Thyroid gland (tissue), 4 donors: Measurements from ENCODE around the gene TIMP4. TPM values are rescaled to one million over a fixed set of nuclear protein-coding genes. Genes with fewer than 3 reads are reported as not detected.

Source experiments
- DNase-seq, 2 donors: peaks; one replicate each; pipeline ENCODE4 v3.0.0-alpha.2; 2019
- H3K27ac ChIP-seq, 3 donors: fragments of 200-600 bp; sonication (generic); 1 replicate in 2 of 3; 2 replicates in 1 of 3; pipeline ENCODE4 v1.5.1; 2016 to 2019; ENCODE audit warnings: mild to moderate bottlenecking in 1 of 3, moderate library complexity in 1 of 3
- H3K27me3 ChIP-seq: fragments of 200-600 bp; sonication (generic); one replicate; pipeline ENCODE4 v1.5.1; 2019
- H3K36me3 ChIP-seq, 2 donors: fragments of 200-600 bp; sonication (generic); one replicate each; pipeline ENCODE4 v1.5.1; 2016 to 2019
- H3K4me1 ChIP-seq, 2 donors: fragments of 200-600 bp; sonication (generic); one replicate each; pipeline ENCODE4 v1.5.1; 2017 to 2019
- H3K4me3 ChIP-seq, 3 donors: fragments of 200-600 bp; sonication (generic); replicated peaks in 1 of 3; 1 replicate in 2 of 3; 2 replicates in 1 of 3; pipeline ENCODE4 v1.5.1; 2016; ENCODE audit warnings: mild to moderate bottlenecking in 1 of 3
- H3K9me3 ChIP-seq: fragments of 200-600 bp; sonication (generic); one replicate; pipeline ENCODE4 v1.5.1; 2017
- POLR2A ChIP-seq, 2 donors: fragments of 450-650 bp; IDR thresholded peaks; one replicate each; pipeline ENCODE4 v1.6.1; 2017; ENCODE audit warnings: antibody characterized with exemption in 2 of 2, mild to moderate bottlenecking in 2 of 2, moderate library complexity in 1 of 2
- WGBS, 2 donors: methylation state at CpG; one replicate each; pipeline ENCODE4 v1.1.5; 2017; 5-methylcytosine and 5-hydroxymethylcytosine counted together
- intact Hi-C: fragments of 100-400 bp; cut with DNase I; formaldehyde crosslinking; loops from one replicate; pipeline ENCODE4 v1.15.1; 2023
- total RNA-seq, 4 donors: library from RNA; depleted of rRNA; stranded (reverse); fragments of >200 nt; gene quantifications; one replicate each; pipeline ENCODE4 v1.2.3, GENCODE V29; 2016
- TF ChIP-seq, protein P1 (sequence below), 6 experiments: fragments of 200-600 bp in 3 of 6; fragments of 450-650 bp in 3 of 6; sonication (generic) in 3 of 6; IDR thresholded peaks; one replicate each; pipeline ENCODE4 v1.5.1; 2016 to 2019; ENCODE audit warnings: antibody characterized with exemption in 6 of 6, mild to moderate bottlenecking in 2 of 6, inconsistent platforms in 1 of 6, moderate library complexity in 1 of 6

TIMP4 gene
- total RNA-seq, 4 donors from 2014 or later = 25.4 to 35.3 (median 32.6) TPM

DNA sequence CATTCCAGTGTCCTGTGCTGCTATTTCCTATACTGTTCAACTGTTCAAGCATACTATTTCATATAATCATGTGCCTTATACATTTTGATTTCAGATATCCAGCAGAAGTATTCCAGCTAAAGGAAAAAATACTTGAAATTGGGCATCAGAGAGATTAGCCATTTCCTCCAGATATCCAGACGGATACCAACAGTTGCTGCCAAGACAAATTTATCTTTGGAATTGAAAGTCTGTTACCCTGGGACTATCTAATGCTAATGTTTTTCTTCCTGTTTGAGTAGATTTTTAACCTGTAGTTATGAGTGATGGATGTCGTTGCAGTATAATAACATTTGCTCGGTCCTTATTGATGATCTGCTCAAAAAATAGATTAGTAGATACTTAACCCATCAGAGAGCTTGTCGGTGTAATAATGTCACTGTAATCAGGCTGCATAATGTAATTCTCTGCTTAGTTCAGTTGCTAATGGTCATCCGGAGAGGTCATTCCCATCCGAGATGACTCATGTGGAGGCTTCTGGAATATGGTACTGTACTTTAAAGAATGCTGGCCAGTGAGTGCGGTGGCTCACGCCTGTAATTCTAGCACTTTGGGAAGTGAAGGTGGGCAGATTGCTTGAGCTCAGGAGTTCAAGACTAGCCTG, 51.5 kb downstream of the TIMP4 start:
- no peaks in the 10 kb centered on the region for H3K27me3 ChIP-seq
- 69 to 80% methylated on average over 8 of the region's 8 CpGs for WGBS, 2 donors
- no peak for TF ChIP-seq POLR2A (IDR thresholded peaks at IDR 0.05)
- TF ChIP-seq, protein P1, sequence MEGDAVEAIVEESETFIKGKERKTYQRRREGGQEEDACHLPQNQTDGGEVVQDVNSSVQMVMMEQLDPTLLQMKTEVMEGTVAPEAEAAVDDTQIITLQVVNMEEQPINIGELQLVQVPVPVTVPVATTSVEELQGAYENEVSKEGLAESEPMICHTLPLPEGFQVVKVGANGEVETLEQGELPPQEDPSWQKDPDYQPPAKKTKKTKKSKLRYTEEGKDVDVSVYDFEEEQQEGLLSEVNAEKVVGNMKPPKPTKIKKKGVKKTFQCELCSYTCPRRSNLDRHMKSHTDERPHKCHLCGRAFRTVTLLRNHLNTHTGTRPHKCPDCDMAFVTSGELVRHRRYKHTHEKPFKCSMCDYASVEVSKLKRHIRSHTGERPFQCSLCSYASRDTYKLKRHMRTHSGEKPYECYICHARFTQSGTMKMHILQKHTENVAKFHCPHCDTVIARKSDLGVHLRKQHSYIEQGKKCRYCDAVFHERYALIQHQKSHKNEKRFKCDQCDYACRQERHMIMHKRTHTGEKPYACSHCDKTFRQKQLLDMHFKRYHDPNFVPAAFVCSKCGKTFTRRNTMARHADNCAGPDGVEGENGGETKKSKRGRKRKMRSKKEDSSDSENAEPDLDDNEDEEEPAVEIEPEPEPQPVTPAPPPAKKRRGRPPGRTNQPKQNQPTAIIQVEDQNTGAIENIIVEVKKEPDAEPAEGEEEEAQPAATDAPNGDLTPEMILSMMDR (IDR thresholded peaks at IDR 0.05) = no peak
- no peaks in the 10 kb centered on the region for H3K36me3 ChIP-seq
- no peak overlapping the region for H3K27ac ChIP-seq
- no peak overlapping the region for H3K4me3 ChIP-seq
- H3K9me3 ChIP-seq = no peaks in the 10 kb centered on the region
- no peaks in the 10 kb centered on the region for H3K4me1 ChIP-seq
- no peak for DNase-seq
- intact Hi-C loops = no loop called here

Other genes starting within 250 kb of the TIMP4 start
- gene SYN2, start 154.5 kb downstream of the TIMP4 start, total RNA-seq = 1 to 10 TPM in 1 of 4 donors, under 1 TPM in 3; 0.11 to 1.2 (median 0.28) TPM
- 10 to 100 TPM; 20.0 to 27.3 (median 23.7) TPM for gene PPARG, start 130.2 kb upstream of the TIMP4 start, total RNA-seq